ENCODE data around the gene PARD3B.

Gene PARD3B

GRCh38 chr2:205171261-205171940, 626.1 kb downstream of the PARD3B start:
- Histone ChIP-seq H3K4me1 (ENCODE audit: control insufficient read depth in 1 of 2, insufficient read depth in 1 of 2, low read depth in 1 of 2, low read length in 1 of 2) (no peaks in the 10 kb centered on the region), H3K9me3 (no peaks in the 10 kb centered on the region), H3K27me3 (no peaks in the 10 kb centered on the region), H3K36me3 (no peaks in the 10 kb centered on the region), H3K4me3 (ENCODE audit: low read depth in 1 of 2, low read length in 1 of 2) (no peak overlapping the region), H3K27ac (no peak overlapping the region)
- TF ChIP-seq CTCF (IDR thresholded peaks at IDR 0.05): no peak

- H3K27ac ChIP-seq: no peak overlapping the region
- H3K4me1 ChIP-seq (ENCODE audit: control insufficient read depth in 1 of 2, insufficient read depth in 1 of 2, low read depth in 1 of 2, low read length in 1 of 2): no peaks in the 10 kb centered on the region
- no peaks in the 10 kb centered on the region for H3K27me3 ChIP-seq
- H3K36me3 ChIP-seq: no peaks in the 10 kb centered on the region
- no peaks in the 10 kb centered on the region for H3K9me3 ChIP-seq
- no peak for TF ChIP-seq CTCF (IDR thresholded peaks at IDR 0.05)
- no peak overlapping the region for H3K4me3 ChIP-seq (ENCODE audit: low read depth in 1 of 2, low read length in 1 of 2)
These were observed 630.6 kb downstream of the PARD3B start for GRCh38 chr2:205175831-205176230.

DNA sequence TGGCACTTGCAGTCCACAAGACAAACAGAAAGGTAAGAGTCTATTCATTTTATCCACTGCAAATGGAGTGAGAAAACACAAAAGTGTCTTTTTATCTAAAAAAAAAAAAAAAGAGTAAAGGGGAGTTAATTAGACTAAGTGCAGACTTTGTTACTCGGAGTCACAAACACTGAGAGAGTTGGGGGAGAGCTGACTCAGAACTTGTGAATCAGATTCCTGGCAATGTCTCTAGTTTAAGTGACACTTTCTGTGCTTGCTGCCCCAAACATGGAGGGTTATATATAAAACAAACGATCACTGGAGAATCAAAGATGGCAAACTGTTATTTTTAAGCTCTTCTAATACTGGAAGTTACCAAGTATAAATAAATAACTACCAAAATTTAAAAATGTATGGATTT, 631.3 kb downstream of the PARD3B start:
- Histone ChIP-seq H3K9me3 (no peaks in the 10 kb centered on the region), H3K4me3 (ENCODE audit: low read depth in 1 of 2, low read length in 1 of 2) (no peak overlapping the region), H3K36me3 (no peaks in the 10 kb centered on the region), H3K4me1 (ENCODE audit: control insufficient read depth in 1 of 2, insufficient read depth in 1 of 2, low read depth in 1 of 2, low read length in 1 of 2) (no peaks in the 10 kb centered on the region), H3K27me3 (no peaks in the 10 kb centered on the region), H3K27ac (no peak overlapping the region)
- TF ChIP-seq CTCF (IDR thresholded peaks at IDR 0.05): no peak

GRCh38 chr2:205177546-205177945, 632.3 kb downstream of the PARD3B start:
- Histone ChIP-seq H3K9me3 (no peaks in the 10 kb centered on the region), H3K36me3 (no peaks in the 10 kb centered on the region), H3K4me3 (ENCODE audit: low read depth in 1 of 2, low read length in 1 of 2) (no peak overlapping the region), H3K4me1 (ENCODE audit: control insufficient read depth in 1 of 2, insufficient read depth in 1 of 2, low read depth in 1 of 2, low read length in 1 of 2) (no peaks in the 10 kb centered on the region), H3K27me3 (no peaks in the 10 kb centered on the region), H3K27ac (no peak overlapping the region)
- no peak for TF ChIP-seq CTCF (IDR thresholded peaks at IDR 0.05)

DNA sequence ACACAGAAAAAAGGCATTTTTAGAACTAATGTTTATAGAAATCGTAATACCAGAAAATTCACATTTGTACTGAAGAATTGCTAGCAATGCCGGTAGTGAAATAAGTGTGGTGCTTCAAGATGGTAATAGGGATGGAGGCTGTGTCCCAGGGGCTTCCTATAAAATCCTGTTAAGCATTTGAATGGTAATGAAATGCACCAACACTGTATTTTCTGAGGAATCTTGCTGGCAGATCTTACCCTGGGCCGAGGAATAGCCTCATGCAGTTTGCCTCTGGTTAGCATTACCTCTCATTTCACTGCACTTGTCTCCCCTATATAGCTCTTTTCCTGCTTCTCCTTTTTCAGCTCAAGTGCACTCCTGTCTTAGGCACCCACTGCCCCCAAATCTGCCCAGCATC, 635.5 kb downstream of the PARD3B start:
- no peak for TF ChIP-seq CTCF (IDR thresholded peaks at IDR 0.05)
- no peak overlapping the region for H3K4me3 ChIP-seq (ENCODE audit: low read depth in 1 of 2, low read length in 1 of 2)
- H3K9me3 ChIP-seq: no peaks in the 10 kb centered on the region
- H3K36me3 ChIP-seq: no peaks in the 10 kb centered on the region
- H3K27me3 ChIP-seq: no peaks in the 10 kb centered on the region
- H3K27ac ChIP-seq: no peak overlapping the region
- H3K4me1 ChIP-seq (ENCODE audit: control insufficient read depth in 1 of 2, insufficient read depth in 1 of 2, low read depth in 1 of 2, low read length in 1 of 2): no peaks in the 10 kb centered on the region
